ENCODE data around the gene ASXL1.

The ASXL1 gene

GRCh38 chr20:32344835-32345506 is 13.2 kb upstream of the ASXL1 start (continued):
- TF ChIP-seq ARNTL (CRISPR knock-in tag; IDR thresholded peaks at IDR 0.05; ENCODE audit: borderline replicate concordance, low read depth) (no peak), PPARA (CRISPR knock-in tag; IDR thresholded peaks at IDR 0.05; ENCODE audit: borderline replicate concordance) (no peak), ZC3H10 (CRISPR knock-in tag; IDR thresholded peaks at IDR 0.05) (no peak), OSR1 (CRISPR knock-in tag; IDR thresholded peaks at IDR 0.05) (no peak), SNAI2 (CRISPR knock-in tag; IDR thresholded peaks at IDR 0.05) (no peak), RARB (CRISPR knock-in tag; IDR thresholded peaks at IDR 0.05) (no peak), ZNF70 (CRISPR knock-in tag; IDR thresholded peaks at IDR 0.05) (no peak), BACH2 (CRISPR knock-in tag; IDR thresholded peaks at IDR 0.05; ENCODE audit: borderline replicate concordance) (no peak)
- TF ChIP-seq, protein P1, sequence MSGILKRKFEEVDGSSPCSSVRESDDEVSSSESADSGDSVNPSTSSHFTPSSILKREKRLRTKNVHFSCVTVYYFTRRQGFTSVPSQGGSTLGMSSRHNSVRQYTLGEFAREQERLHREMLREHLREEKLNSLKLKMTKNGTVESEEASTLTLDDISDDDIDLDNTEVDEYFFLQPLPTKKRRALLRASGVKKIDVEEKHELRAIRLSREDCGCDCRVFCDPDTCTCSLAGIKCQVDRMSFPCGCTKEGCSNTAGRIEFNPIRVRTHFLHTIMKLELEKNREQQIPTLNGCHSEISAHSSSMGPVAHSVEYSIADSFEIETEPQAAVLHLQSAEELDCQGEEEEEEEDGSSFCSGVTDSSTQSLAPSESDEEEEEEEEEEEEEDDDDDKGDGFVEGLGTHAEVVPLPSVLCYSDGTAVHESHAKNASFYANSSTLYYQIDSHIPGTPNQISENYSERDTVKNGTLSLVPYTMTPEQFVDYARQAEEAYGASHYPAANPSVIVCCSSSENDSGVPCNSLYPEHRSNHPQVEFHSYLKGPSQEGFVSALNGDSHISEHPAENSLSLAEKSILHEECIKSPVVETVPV (CRISPR knock-in tag; IDR thresholded peaks at IDR 0.05), result no peak

DNA sequence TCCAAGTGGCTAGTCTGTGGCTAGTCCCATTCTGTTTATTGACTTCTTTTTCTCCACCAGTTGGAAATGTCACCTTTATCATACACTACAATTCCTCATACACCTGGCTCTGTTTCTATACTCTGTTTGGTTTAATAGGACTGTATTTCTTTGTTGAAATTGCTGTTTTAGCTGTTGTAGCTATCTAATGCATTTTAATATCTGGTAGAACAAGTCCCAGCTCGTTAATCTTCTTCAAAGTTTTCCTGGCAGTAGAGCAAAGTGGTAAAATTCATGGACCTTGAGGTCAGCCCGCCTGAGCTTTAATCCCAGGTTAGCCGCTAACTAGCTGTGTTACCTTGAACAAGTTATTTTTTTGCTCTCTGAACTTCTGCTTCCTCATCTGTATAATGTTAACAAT is 9.9 kb upstream of the ASXL1 start:
- TF ChIP-seq ZNF70 (CRISPR knock-in tag; IDR thresholded peaks at IDR 0.05) (no peak), OSR1 (CRISPR knock-in tag; IDR thresholded peaks at IDR 0.05) (no peak), ISL1 (CRISPR knock-in tag; IDR thresholded peaks at IDR 0.05) (no peak), BACH2 (CRISPR knock-in tag; IDR thresholded peaks at IDR 0.05; ENCODE audit: borderline replicate concordance) (no peak), SNAI2 (CRISPR knock-in tag; IDR thresholded peaks at IDR 0.05) (no peak), ESRRG (CRISPR knock-in tag; IDR thresholded peaks at IDR 0.05) (no peak)
- TF ChIP-seq, protein P1 (CRISPR knock-in tag; IDR thresholded peaks at IDR 0.05), result no peak
- ATAC-seq, result no peak

- TF ChIP-seq ZNF70 (CRISPR knock-in tag; IDR thresholded peaks at IDR 0.05) (no peak), ZC3H10 (CRISPR knock-in tag; IDR thresholded peaks at IDR 0.05) (no peak), PPARA (CRISPR knock-in tag; IDR thresholded peaks at IDR 0.05; ENCODE audit: borderline replicate concordance) (no peak), SNAI2 (CRISPR knock-in tag; IDR thresholded peaks at IDR 0.05) (no peak), GLIS3 (CRISPR knock-in tag; IDR thresholded peaks at IDR 0.05) (no peak), ZFP3 (CRISPR knock-in tag; IDR thresholded peaks at IDR 0.05) (no peak), ISL1 (CRISPR knock-in tag; IDR thresholded peaks at IDR 0.05) (no peak), ZNF565 (CRISPR knock-in tag; conservative IDR thresholded peaks at IDR 0.05; ENCODE audit: low read depth) (no peak), CREB5 (CRISPR knock-in tag; IDR thresholded peaks at IDR 0.05; ENCODE audit: low read depth) (no peak), ARNTL (CRISPR knock-in tag; IDR thresholded peaks at IDR 0.05; ENCODE audit: borderline replicate concordance, low read depth) (no peak), CSDC2 (CRISPR knock-in tag; IDR thresholded peaks at IDR 0.05) (no peak), BACH2 (CRISPR knock-in tag; IDR thresholded peaks at IDR 0.05; ENCODE audit: borderline replicate concordance) (no peak), PATZ1 (CRISPR knock-in tag; IDR thresholded peaks at IDR 0.05; ENCODE audit: borderline replicate concordance) (no peak)
- TF ChIP-seq, protein P2, sequence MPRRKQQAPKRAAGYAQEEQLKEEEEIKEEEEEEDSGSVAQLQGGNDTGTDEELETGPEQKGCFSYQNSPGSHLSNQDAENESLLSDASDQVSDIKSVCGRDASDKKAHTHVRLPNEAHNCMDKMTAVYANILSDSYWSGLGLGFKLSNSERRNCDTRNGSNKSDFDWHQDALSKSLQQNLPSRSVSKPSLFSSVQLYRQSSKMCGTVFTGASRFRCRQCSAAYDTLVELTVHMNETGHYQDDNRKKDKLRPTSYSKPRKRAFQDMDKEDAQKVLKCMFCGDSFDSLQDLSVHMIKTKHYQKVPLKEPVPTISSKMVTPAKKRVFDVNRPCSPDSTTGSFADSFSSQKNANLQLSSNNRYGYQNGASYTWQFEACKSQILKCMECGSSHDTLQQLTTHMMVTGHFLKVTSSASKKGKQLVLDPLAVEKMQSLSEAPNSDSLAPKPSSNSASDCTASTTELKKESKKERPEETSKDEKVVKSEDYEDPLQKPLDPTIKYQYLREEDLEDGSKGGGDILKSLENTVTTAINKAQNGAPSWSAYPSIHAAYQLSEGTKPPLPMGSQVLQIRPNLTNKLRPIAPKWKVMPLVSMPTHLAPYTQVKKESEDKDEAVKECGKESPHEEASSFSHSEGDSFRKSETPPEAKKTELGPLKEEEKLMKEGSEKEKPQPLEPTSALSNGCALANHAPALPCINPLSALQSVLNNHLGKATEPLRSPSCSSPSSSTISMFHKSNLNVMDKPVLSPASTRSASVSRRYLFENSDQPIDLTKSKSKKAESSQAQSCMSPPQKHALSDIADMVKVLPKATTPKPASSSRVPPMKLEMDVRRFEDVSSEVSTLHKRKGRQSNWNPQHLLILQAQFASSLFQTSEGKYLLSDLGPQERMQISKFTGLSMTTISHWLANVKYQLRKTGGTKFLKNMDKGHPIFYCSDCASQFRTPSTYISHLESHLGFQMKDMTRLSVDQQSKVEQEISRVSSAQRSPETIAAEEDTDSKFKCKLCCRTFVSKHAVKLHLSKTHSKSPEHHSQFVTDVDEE (CRISPR knock-in tag; IDR thresholded peaks at IDR 0.05), result no peak
- TF ChIP-seq, protein P3, sequence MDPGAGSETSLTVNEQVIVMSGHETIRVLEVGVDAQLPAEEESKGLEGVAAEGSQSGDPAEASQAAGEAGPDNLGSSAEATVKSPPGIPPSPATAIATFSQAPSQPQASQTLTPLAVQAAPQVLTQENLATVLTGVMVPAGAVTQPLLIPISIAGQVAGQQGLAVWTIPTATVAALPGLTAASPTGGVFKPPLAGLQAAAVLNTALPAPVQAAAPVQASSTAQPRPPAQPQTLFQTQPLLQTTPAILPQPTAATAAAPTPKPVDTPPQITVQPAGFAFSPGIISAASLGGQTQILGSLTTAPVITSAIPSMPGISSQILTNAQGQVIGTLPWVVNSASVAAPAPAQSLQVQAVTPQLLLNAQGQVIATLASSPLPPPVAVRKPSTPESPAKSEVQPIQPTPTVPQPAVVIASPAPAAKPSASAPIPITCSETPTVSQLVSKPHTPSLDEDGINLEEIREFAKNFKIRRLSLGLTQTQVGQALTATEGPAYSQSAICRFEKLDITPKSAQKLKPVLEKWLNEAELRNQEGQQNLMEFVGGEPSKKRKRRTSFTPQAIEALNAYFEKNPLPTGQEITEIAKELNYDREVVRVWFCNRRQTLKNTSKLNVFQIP (CRISPR knock-in tag; IDR thresholded peaks at IDR 0.05; ENCODE audit: borderline replicate concordance, low read depth), result no peak
- TF ChIP-seq, protein P1 (CRISPR knock-in tag; IDR thresholded peaks at IDR 0.05), result no peak
- ATAC-seq, result no peak
Measured at GRCh38 chr20:32350421-32350820, 7.7 kb upstream of the ASXL1 start.
